GM13977 (cell line): ENCODE results near the gene MAD1L1.

Source experiments
- DNase-seq: peaks from one replicate; pipeline ENCODE4 v3.0.0; 2012; ENCODE audit warnings: low spot score
- CTCF ChIP-seq: IDR thresholded peaks from 2 replicates; pipeline ENCODE4 v1.5.1; 2012; ENCODE audit warnings: mild to moderate bottlenecking, control low read depth; ENCODE audit not compliant: insufficient read depth; ENCODE audit errors: extremely low read depth, missing control alignments
- in situ Hi-C: fragments of 300-500 bp; cut with MboI; formaldehyde crosslinking; loops from one replicate; pipeline ENCODE4 v1.12.0; 2022; ENCODE audit warnings: low sequenced_read_pairs, low pct_unique_long_range_greater_than_20kb, mixed read lengths, inconsistent platforms; ENCODE audit not compliant: unreplicated experiment

Gene MAD1L1

DNA sequence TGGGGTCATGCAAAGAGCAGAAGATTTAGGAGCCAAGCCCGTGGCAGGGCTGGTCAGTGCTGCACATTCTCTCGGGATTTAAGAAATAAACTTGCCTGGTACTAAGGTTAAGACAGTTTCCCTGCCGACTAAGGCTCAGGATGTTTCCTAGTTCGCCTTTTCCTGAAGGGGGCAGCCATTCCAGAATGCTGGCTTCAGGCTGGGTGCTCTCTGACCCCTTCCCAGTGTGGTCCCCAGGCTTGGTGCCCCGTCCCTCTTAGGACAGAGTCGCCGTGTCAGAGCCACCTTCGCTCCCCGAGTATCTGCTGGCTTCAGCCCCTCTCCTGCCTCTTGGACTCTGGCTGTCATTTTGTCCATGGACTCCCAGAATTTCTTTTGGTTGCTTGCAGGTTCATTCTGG lies 445.5 kb downstream of the MAD1L1 start:
- no peak for TF ChIP-seq CTCF
- DNase-seq: no peak
- in situ Hi-C loops: no loop called here

GRCh38 chr7:1785839-1786238 lies 446.9 kb downstream of the MAD1L1 start:
- no peak for DNase-seq
- TF ChIP-seq CTCF: no peak
- in situ Hi-C loops: no loop called here

- in situ Hi-C loops: no loop called here
- no peak for TF ChIP-seq CTCF
- DNase-seq: no peak
These were observed 451.4 kb downstream of the MAD1L1 start for GRCh38 chr7:1781369-1781768.

GRCh38 chr7:1779445-1779844 lies 453.3 kb downstream of the MAD1L1 start:
- no peak for TF ChIP-seq CTCF
- in situ Hi-C loops: no loop called here
- DNase-seq: no peak

DNA sequence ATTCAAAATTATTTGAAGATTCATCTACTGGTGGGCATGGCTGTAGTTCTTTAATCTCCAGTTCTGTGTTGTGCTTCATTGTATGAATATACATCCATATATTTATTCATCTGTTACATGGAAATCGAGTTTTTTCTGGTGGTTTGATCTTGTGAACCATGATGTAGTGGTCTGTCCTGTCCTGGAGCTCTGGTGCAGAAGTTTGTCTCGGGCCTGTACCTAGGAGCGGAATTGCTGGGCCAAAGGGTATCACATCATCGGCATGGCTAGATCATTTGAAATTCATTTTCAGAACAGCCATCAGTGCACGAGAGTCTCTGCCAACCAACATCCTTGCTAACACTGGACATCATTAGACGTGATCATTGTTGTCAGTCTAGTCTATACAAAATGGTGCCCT lies 455.6 kb downstream of the MAD1L1 start:
- DNase-seq: no peak
- no peak for TF ChIP-seq CTCF
- in situ Hi-C loops: no loop called here

DNA sequence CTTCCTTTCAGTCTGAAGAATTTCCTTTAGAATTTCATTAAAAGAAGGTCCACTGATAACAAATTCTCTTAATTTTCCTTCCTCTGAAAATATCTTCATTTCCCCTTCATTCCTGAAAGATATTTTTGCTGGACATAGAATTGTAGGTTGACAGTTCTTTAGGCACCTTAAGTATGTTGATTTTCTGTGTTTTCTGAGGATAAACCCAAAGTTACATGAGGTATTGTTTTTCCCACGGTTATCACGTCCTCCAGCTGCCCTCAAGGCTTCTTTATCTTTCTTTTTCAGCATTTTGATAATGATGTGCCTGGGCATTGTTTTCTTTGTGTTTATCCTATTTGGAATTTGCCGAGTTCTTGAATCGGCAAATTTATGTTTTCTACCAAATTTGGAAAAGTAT lies 457.4 kb downstream of the MAD1L1 start:
- no peak for DNase-seq
- TF ChIP-seq CTCF: no peak
- in situ Hi-C loops: no loop called here

DNA sequence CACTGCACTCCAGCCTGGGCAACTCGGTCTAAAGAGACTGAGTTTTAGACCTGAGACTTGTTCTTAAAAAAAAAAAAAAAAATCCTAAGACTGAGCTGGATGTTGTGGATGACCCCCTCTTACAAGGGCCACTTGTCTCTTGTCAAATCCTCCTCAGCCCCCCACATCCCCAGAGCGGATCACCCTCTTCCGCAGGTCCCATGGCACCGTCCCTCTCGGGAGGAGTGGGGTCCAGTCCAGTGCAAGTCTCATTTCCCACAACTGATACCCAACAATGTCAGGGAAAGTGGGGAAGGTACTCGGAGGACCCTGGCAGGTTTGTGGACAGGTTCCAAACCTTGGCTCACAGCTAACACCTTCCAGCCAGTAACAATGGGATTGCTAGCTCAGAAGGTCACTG lies 462.4 kb downstream of the MAD1L1 start:
- TF ChIP-seq CTCF: no peak
- in situ Hi-C loops: no loop called here
- DNase-seq: no peak
